ENCODE data around the gene PGR.

PGR gene

GRCh38 chr11:101096036-101096704, 33.4 kb downstream of the PGR start:
- no peak overlapping the region for H4K91ac ChIP-seq (ENCODE audit: low read depth, low read length)
- H3K4me1 ChIP-seq (ENCODE audit: control insufficient read depth in 1 of 2, insufficient read depth in 2 of 2, low read length in 2 of 2) = peaks cover 2% of the 10 kb centered on the region in 2 experiments
- H2BK120ac ChIP-seq (ENCODE audit: insufficient read depth, low read length, poor library complexity) = no peak overlapping the region
- no peaks in the 10 kb centered on the region for H3K79me1 ChIP-seq (ENCODE audit: low read length)
- DNase-seq = no peak
- no peak overlapping the region for H2BK12ac ChIP-seq (ENCODE audit: low read length)
- H3K27me3 ChIP-seq (ENCODE audit: insufficient read depth, low read length) = no peaks in the 10 kb centered on the region
- no peak overlapping the region for H4K8ac ChIP-seq (ENCODE audit: low read depth, low read length)
- no peak overlapping the region for H3K4ac ChIP-seq (ENCODE audit: low read depth, low read length)
- H3K4me2 ChIP-seq (ENCODE audit: low read length) = no peak overlapping the region
- no peak overlapping the region for H3K4me3 ChIP-seq (ENCODE audit: low read depth, low read length)
- H3K27ac ChIP-seq (ENCODE audit: low read depth, low read length) = no peak overlapping the region
- H3K9me3 ChIP-seq (ENCODE audit: insufficient read depth, low read depth, low read length) = no peaks in the 10 kb centered on the region
- H3K79me2 ChIP-seq (ENCODE audit: control insufficient read depth, insufficient read depth, low read length, poor library complexity) = no peaks in the 10 kb centered on the region
- no peak overlapping the region for H2AK5ac ChIP-seq (ENCODE audit: low read length)
- no peak overlapping the region for H3K18ac ChIP-seq (ENCODE audit: low read length)
- no peak overlapping the region for H2BK5ac ChIP-seq (ENCODE audit: low read depth, low read length, poor library complexity)
- no peak overlapping the region for H3K14ac ChIP-seq (ENCODE audit: low read length)
- H2AFZ ChIP-seq (ENCODE audit: insufficient read depth, low read length, poor library complexity) = no peak overlapping the region
- no peak overlapping the region for H4K12ac ChIP-seq (ENCODE audit: low read depth, low read length)
- no CpG with 5 or more reads among the region's 4 CpGs for WGBS (ENCODE audit: extremely low coverage, insufficient coverage, insufficient read length)
- H3K23ac ChIP-seq (ENCODE audit: low read length) = no peak overlapping the region
- H3K36me3 ChIP-seq (ENCODE audit: control insufficient read depth in 1 of 2, insufficient read depth in 2 of 2, low read length in 2 of 2) = no peaks in the 10 kb centered on the region
- H3K9ac ChIP-seq (ENCODE audit: low read length) = no peak overlapping the region

- WGBS (ENCODE audit: extremely low coverage, insufficient coverage, insufficient read length) = no CpG with 5 or more reads among the region's 3 CpGs
- no peak overlapping the region for H2BK120ac ChIP-seq (ENCODE audit: insufficient read depth, low read length, poor library complexity)
Measured at GRCh38 chr11:101091781-101092180, 37.8 kb downstream of the PGR start.

GRCh38 chr11:101090679-101091270, 38.8 kb downstream of the PGR start:
- Histone ChIP-seq H4K91ac (ENCODE audit: low read depth, low read length) (no peak overlapping the region), H3K79me1 (ENCODE audit: low read length) (no peaks in the 10 kb centered on the region), H3K23ac (ENCODE audit: low read length) (no peak overlapping the region), H3K18ac (ENCODE audit: low read length) (no peak overlapping the region), H3K9me3 (ENCODE audit: insufficient read depth, low read depth, low read length) (no peaks in the 10 kb centered on the region), H2BK5ac (ENCODE audit: low read depth, low read length, poor library complexity) (no peak overlapping the region), H2AFZ (ENCODE audit: insufficient read depth, low read length, poor library complexity) (no peak overlapping the region), H4K12ac (ENCODE audit: low read depth, low read length) (no peak overlapping the region), H2AK5ac (ENCODE audit: low read length) (no peak overlapping the region), H3K4ac (ENCODE audit: low read depth, low read length) (no peak overlapping the region), H3K9ac (ENCODE audit: low read length) (no peak overlapping the region), H3K27ac (ENCODE audit: low read depth, low read length) (no peak overlapping the region), H3K79me2 (ENCODE audit: control insufficient read depth, insufficient read depth, low read length, poor library complexity) (no peaks in the 10 kb centered on the region), H2BK12ac (ENCODE audit: low read length) (no peak overlapping the region), H3K14ac (ENCODE audit: low read length) (no peak overlapping the region), H3K36me3 (ENCODE audit: control insufficient read depth in 1 of 2, insufficient read depth in 2 of 2, low read length in 2 of 2) (no peaks in the 10 kb centered on the region), H2BK120ac (ENCODE audit: insufficient read depth, low read length, poor library complexity) (no peak overlapping the region), H3K4me2 (ENCODE audit: low read length) (no peak overlapping the region), H3K27me3 (ENCODE audit: insufficient read depth, low read length) (no peaks in the 10 kb centered on the region), H4K8ac (ENCODE audit: low read depth, low read length) (no peak overlapping the region), H3K4me1 (ENCODE audit: control insufficient read depth in 1 of 2, insufficient read depth in 2 of 2, low read length in 2 of 2) (peaks cover 2% of the 10 kb centered on the region in 2 experiments), H3K4me3 (ENCODE audit: low read depth, low read length) (no peak overlapping the region)
- WGBS (ENCODE audit: extremely low coverage, insufficient coverage, insufficient read length) = no CpG with 5 or more reads among the region's 5 CpGs
- no peak for DNase-seq

More at GRCh38 chr11:101091781-101092180, 37.8 kb downstream of the PGR start:
- H3K9ac ChIP-seq (ENCODE audit: low read length) = no peak overlapping the region
- H2AFZ ChIP-seq (ENCODE audit: insufficient read depth, low read length, poor library complexity) = no peak overlapping the region
- H3K4me1 ChIP-seq (ENCODE audit: control insufficient read depth in 1 of 2, insufficient read depth in 2 of 2, low read length in 2 of 2) = peaks cover 2% of the 10 kb centered on the region in 2 experiments
- H3K14ac ChIP-seq (ENCODE audit: low read length) = no peak overlapping the region
- H3K79me1 ChIP-seq (ENCODE audit: low read length) = no peaks in the 10 kb centered on the region
- H2BK5ac ChIP-seq (ENCODE audit: low read depth, low read length, poor library complexity) = no peak overlapping the region
- H3K18ac ChIP-seq (ENCODE audit: low read length) = no peak overlapping the region
- H2AK5ac ChIP-seq (ENCODE audit: low read length) = no peak overlapping the region
- H3K27ac ChIP-seq (ENCODE audit: low read depth, low read length) = no peak overlapping the region
- H4K12ac ChIP-seq (ENCODE audit: low read depth, low read length) = no peak overlapping the region
- no peak overlapping the region for H3K4me3 ChIP-seq (ENCODE audit: low read depth, low read length)
- no peak for DNase-seq
- no peak overlapping the region for H4K91ac ChIP-seq (ENCODE audit: low read depth, low read length)
- no peaks in the 10 kb centered on the region for H3K27me3 ChIP-seq (ENCODE audit: insufficient read depth, low read length)
- no peak overlapping the region for H3K23ac ChIP-seq (ENCODE audit: low read length)
- H3K4ac ChIP-seq (ENCODE audit: low read depth, low read length) = no peak overlapping the region
- no peaks in the 10 kb centered on the region for H3K79me2 ChIP-seq (ENCODE audit: control insufficient read depth, insufficient read depth, low read length, poor library complexity)
- no peaks in the 10 kb centered on the region for H3K9me3 ChIP-seq (ENCODE audit: insufficient read depth, low read depth, low read length)
- no peak overlapping the region for H4K8ac ChIP-seq (ENCODE audit: low read depth, low read length)
- H3K36me3 ChIP-seq (ENCODE audit: control insufficient read depth in 1 of 2, insufficient read depth in 2 of 2, low read length in 2 of 2) = no peaks in the 10 kb centered on the region
- no peak overlapping the region for H3K4me2 ChIP-seq (ENCODE audit: low read length)
- no peak overlapping the region for H2BK12ac ChIP-seq (ENCODE audit: low read length)

GRCh38 chr11:101083335-101083734, 46.3 kb downstream of the PGR start:
- Histone ChIP-seq H3K27ac (ENCODE audit: low read depth, low read length) (no peak overlapping the region), H4K8ac (ENCODE audit: low read depth, low read length) (no peak overlapping the region), H3K23ac (ENCODE audit: low read length) (no peak overlapping the region), H2AK5ac (ENCODE audit: low read length) (no peak overlapping the region), H3K4me3 (ENCODE audit: low read depth, low read length) (no peak overlapping the region), H3K79me1 (ENCODE audit: low read length) (no peaks in the 10 kb centered on the region), H3K14ac (ENCODE audit: low read length) (no peak overlapping the region), H2BK120ac (ENCODE audit: insufficient read depth, low read length, poor library complexity) (no peak overlapping the region), H4K91ac (ENCODE audit: low read depth, low read length) (no peak overlapping the region), H3K9ac (ENCODE audit: low read length) (no peak overlapping the region), H3K18ac (ENCODE audit: low read length) (no peak overlapping the region), H2BK12ac (ENCODE audit: low read length) (no peak overlapping the region), H3K9me3 (ENCODE audit: insufficient read depth, low read depth, low read length) (peaks cover 2% of the 10 kb centered on the region), H2AFZ (ENCODE audit: insufficient read depth, low read length, poor library complexity) (no peak overlapping the region), H3K79me2 (ENCODE audit: control insufficient read depth, insufficient read depth, low read length, poor library complexity) (no peaks in the 10 kb centered on the region), H3K4ac (ENCODE audit: low read depth, low read length) (no peak overlapping the region), H3K27me3 (ENCODE audit: insufficient read depth, low read length) (no peaks in the 10 kb centered on the region), H4K12ac (ENCODE audit: low read depth, low read length) (no peak overlapping the region), H2BK5ac (ENCODE audit: low read depth, low read length, poor library complexity) (no peak overlapping the region), H3K36me3 (ENCODE audit: control insufficient read depth in 1 of 2, insufficient read depth in 2 of 2, low read length in 2 of 2) (no peaks in the 10 kb centered on the region), H3K4me1 (ENCODE audit: control insufficient read depth in 1 of 2, insufficient read depth in 2 of 2, low read length in 2 of 2) (no peaks in the 10 kb centered on the region), H3K4me2 (ENCODE audit: low read length) (no peak overlapping the region)
- DNase-seq = no peak
- WGBS (ENCODE audit: extremely low coverage, insufficient coverage, insufficient read length) = no CpG with 5 or more reads among the region's 1 CpG
